Measurements from ENCODE around the gene PDGFA.
"Not testable (repeated sequence)": the region's sequence is repeated elsewhere in the genome, so short reads cannot be mapped to it uniquely, and the experiment has no call there.

Gene PDGFA

GRCh38 chr7:552151-552867 is 32.7 kb upstream of the PDGFA start:
- DNase-seq (ENCODE audit: low read depth in 2 of 2, low spot score in 1 of 2) = not testable (repeated sequence)

GRCh38 chr7:551615-551970 is 31.9 kb upstream of the PDGFA start:
- DNase-seq (ENCODE audit: low read depth in 2 of 2, low spot score in 1 of 2) = not testable (repeated sequence)

GRCh38 chr7:550881-551614 is 31.4 kb upstream of the PDGFA start:
- DNase-seq (ENCODE audit: low read depth in 2 of 2, low spot score in 1 of 2) = no peak

- DNase-seq (ENCODE audit: low read depth in 2 of 2, low spot score in 1 of 2) = no peak
These were observed 30.4 kb upstream of the PDGFA start for GRCh38 chr7:549891-550625.

GRCh38 chr7:549066-549890 is 29.6 kb upstream of the PDGFA start:
- no peak for DNase-seq (ENCODE audit: low read depth in 2 of 2, low spot score in 1 of 2)

GRCh38 chr7:548401-548800 is 28.8 kb upstream of the PDGFA start:
- no peak for DNase-seq (ENCODE audit: low read depth in 2 of 2, low spot score in 1 of 2)

- DNase-seq (ENCODE audit: low read depth in 2 of 2, low spot score in 1 of 2) = no peak
These were observed 25.8 kb upstream of the PDGFA start for GRCh38 chr7:545470-545869.

GRCh38 chr7:544338-545221 is 24.9 kb upstream of the PDGFA start:
- DNase-seq (ENCODE audit: low read depth in 2 of 2, low spot score in 1 of 2) = no peak

- DNase-seq (ENCODE audit: low read depth in 2 of 2, low spot score in 1 of 2) = no peak
These were observed 24.1 kb upstream of the PDGFA start for GRCh38 chr7:543501-544337.

- no peak for DNase-seq (ENCODE audit: low read depth in 2 of 2, low spot score in 1 of 2)
These were observed 23.3 kb upstream of the PDGFA start for GRCh38 chr7:542713-543500.

GRCh38 chr7:542131-542712 is 22.6 kb upstream of the PDGFA start:
- DNase-seq (ENCODE audit: low read depth in 2 of 2, low spot score in 1 of 2) = no peak

GRCh38 chr7:541661-542060 is 22.0 kb upstream of the PDGFA start:
- DNase-seq (ENCODE audit: low read depth in 2 of 2, low spot score in 1 of 2) = no peak

- DNase-seq (ENCODE audit: low read depth in 2 of 2, low spot score in 1 of 2) = no peak
These were observed 21.4 kb upstream of the PDGFA start for GRCh38 chr7:540997-541396.

GRCh38 chr7:540579-540978 is 20.9 kb upstream of the PDGFA start:
- no peak for DNase-seq (ENCODE audit: low read depth in 2 of 2, low spot score in 1 of 2)

GRCh38 chr7:539731-540411 is 20.2 kb upstream of the PDGFA start:
- no peak for DNase-seq (ENCODE audit: low read depth in 2 of 2, low spot score in 1 of 2)

GRCh38 chr7:538764-539685 is 19.4 kb upstream of the PDGFA start:
- no peak for DNase-seq (ENCODE audit: low read depth in 2 of 2, low spot score in 1 of 2)

Measured in stimulated activated CD8-positive, alpha-beta memory T cell treated with anti-CD3 and anti-CD28 coated beads, Interleukin-4, amount 100 ng/mL, for 4 hours (primary cell).